CMK (cell line): ENCODE results near the gene MRGPRE.
"Not testable (repeated sequence)": the region's sequence is repeated elsewhere in the genome, so short reads cannot be mapped to it uniquely, and the experiment has no call there.

Experiments used
- DNase-seq: peaks from one replicate; pipeline ENCODE4 v3.0.0-alpha.2; 2010; ENCODE audit warnings: low read depth

Gene MRGPRE

DNA sequence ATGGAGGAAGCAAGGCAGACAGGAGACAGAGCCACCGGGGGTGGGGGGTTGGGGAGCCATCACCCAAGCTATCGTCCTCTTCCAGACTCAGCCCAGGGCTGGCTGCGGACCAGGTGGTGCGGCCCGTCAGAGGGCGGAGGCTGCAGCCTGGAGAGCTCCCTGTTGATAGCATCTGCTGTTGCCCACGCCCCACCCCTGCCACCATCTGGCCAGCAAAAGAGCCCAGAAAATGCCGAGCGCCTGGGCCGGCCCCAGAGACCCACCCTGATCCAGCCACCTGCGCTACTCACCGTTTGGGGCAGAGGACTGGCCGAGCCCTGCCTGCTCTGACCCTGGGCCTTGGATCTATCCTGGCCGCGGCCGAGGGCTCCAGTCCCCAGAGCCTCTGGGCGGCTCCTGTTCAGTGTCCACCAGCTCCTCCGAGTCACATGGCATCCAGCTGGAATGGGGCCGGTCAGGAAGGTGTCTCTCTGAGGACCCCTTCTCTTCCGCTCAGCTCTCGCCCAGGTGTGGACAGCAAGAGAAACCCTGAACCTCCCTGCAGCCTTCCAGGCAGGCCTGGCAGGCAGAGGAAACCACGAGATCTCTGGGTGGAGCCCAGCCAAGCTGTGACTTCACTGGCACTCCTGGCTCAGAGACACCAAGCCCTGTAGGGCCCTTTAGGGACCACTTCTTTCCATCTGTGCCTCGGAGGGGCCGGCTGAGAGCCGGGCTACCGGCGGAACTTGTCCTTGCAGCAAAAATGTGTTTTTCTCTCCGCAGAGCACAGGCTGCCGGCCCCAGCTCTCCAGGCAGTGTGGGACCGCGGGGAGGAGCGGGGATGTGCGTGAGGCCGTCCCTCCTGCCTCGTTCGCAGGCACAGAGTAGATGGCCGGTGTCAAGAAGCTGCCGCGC is at the start of gene MRGPRE:
Gene MRGPRE, minus strand, starts transcription at position 567 of the 894 bp plus-strand sequence. CDS start 3,618 bp downstream, outside the sequence.
- no peak for DNase-seq

DNA sequence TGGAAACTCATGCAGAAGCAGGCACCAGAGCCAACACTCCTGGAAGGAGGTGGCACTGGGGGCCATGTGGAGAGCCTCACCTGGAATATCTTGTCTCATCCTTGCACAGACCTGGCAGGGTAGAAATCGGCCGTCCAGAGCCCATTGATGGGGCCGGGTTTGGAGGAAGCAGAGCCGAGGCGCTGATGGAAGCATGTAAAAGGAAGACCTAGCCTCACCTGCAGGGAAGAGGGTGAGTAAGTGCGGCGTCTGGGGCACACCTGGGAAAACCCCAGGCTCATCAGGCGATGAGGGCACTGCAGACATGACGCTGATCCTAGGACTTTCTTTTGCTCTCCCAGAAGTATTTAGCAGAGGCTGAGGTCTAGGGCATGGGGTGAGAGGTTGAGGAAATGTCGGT is 48.9 kb upstream of the MRGPRE start:
- DNase-seq: not testable (repeated sequence)

DNA sequence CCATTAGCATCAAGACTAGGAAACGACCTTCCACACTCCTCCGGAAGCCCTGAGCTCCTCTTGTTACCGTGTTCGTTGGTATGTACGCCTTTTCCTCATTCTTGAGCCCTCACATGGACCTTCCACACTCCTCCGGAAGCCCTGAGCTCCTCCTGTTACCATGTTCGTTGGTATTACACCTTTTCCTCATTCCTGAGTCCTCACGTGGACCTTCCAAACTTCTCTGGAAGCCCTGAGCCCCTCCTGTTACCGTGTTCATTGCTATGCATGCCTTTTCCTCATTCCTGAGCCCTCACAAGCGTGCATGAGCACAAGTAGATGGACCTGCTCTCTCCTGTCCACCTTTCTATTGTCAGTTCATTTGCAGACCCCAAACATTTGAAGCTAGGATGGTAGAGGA is 48.4 kb upstream of the MRGPRE start:
- not testable (repeated sequence) for DNase-seq

DNA sequence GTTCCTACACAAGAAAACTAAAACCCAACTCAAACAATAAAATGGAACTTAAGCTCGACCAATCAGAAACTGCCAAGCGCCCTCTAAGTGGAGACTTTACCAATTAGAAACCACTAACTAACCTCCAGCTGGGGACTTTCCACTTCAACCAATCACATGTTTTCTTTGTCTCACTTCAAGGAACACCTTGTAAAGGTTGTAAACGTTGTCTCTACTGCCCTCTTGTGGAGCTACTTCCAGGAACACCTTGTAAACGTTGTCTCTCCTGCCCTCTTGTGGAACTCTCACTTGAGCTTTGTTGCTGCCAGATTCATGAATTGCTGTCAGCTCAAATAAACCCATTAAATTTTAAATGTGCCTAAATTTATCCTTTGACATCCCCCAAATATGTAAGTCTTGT is 46.7 kb upstream of the MRGPRE start:
- not testable (repeated sequence) for DNase-seq

GRCh38 chr11:3273629-3274028 is 41.4 kb upstream of the MRGPRE start:
- not testable (repeated sequence) for DNase-seq

GRCh38 chr11:3262548-3262947 is 30.3 kb upstream of the MRGPRE start:
- DNase-seq: not testable (repeated sequence)

GRCh38 chr11:3261831-3262230 is 29.6 kb upstream of the MRGPRE start:
- not testable (repeated sequence) for DNase-seq

- DNase-seq: not testable (repeated sequence)
Observed at GRCh38 chr11:3257509-3257908, 25.3 kb upstream of the MRGPRE start.

- DNase-seq: not testable (repeated sequence)
Observed at GRCh38 chr11:3255241-3255640, 23.0 kb upstream of the MRGPRE start.

GRCh38 chr11:3254773-3255172 is 22.6 kb upstream of the MRGPRE start:
- DNase-seq: not testable (repeated sequence)

- DNase-seq: no peak
Observed at GRCh38 chr11:3245071-3245470, 12.9 kb upstream of the MRGPRE start.

- no peak for DNase-seq
Observed at GRCh38 chr11:3243880-3244279, 11.7 kb upstream of the MRGPRE start.

DNA sequence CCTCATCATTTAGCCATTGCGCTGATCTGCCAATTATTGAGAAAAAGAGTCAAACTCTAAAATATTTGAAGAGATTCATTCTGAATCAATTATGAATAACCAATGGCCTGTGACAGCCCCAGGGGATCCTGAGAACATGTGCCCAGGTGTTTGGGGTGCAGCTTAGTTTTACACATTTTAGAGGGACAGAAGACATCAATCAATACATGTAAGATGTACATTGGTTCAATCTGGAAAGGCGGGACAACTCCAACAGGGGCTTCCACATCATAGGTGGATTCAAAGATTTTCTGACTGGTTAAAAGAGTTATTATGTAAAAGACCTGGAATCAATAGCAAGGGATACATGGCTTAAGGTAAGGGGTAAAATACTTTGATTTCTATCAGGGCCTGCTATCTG is 4.9 kb upstream of the MRGPRE start:
- no peak for DNase-seq

- DNase-seq: no peak
Observed at GRCh38 chr11:3234846-3235245, 2.6 kb upstream of the MRGPRE start.

DNA sequence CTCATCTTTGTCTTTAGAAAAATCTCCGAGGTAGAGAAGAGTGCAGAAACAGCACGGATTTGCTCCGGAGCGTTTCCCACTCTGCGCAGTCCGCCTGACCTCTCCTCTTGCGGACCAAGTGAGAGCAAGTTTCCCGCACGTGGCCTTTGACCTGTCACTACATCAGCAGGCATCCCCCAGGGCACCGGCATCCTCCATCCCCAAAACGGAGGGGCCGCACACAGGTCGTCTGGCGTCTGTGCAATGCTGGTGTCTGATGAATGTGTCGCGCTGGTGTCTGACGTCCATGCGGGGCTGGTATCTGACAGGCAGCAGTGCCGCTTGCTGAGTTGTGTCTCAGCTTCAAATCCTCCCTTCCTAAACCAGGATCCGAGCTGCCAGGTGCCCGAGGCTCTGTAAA is 739 bp upstream of the MRGPRE start:
- no peak for DNase-seq

DNA sequence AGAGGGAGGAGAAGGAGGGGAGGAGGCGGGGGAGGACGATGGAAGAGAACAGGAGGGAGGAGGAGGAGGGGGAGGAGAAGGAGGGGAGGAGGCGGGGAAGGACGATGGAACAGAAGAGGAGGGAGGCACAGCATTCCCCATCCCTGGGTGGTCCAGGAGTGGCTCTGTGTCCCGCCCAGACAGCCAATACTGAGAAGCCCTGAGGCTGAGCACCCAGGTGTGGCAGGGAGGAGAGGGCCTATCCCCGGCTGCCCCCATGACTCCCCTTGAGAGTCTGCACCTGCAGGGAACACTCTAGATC is 717 bp downstream of the MRGPRE start:
- DNase-seq: no peak

GRCh38 chr11:3230636-3231549 is 1.3 kb downstream of the MRGPRE start:
- DNase-seq: no peak

GRCh38 chr11:3229673-3230630 is 2.3 kb downstream of the MRGPRE start:
- no peak for DNase-seq

GRCh38 chr11:3228445-3228829 is 3.8 kb downstream of the MRGPRE start:
- no peak for DNase-seq

GRCh38 chr11:3227568-3228444 is 4.4 kb downstream of the MRGPRE start:
- no peak for DNase-seq
